NOMO-1 (cell line): ENCODE measurements around the gene KCNQ4.

Experiments
- DNase-seq, 2 experiments: peaks; one replicate each; lab custom pipeline; 2025; ENCODE audit not compliant: unreplicated experiment in 2 of 2; lab: John Stamatoyannopoulos, UW

The KCNQ4 gene

GRCh38 chr1:40838980-40839942 lies 55.7 kb downstream of the KCNQ4 start:
- DNase-seq, result no peak

DNA sequence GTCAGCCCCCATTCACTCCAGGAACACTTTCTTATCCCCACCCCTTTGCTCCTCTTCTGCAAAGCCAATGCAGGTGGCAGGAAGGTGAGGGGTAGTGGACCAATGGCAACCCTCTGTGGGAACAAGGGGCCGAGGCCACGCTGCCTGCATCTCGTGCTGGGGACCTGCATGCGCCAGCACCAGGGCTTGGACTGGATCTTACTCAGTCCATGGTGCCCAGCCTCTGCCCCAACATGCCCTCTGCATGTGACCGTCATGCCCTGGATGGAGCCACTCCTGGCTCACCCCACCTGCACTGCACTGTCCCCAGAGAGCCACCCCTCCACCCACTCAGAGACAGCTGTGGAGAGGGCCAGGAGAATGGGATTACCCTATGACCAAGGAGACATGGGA lies 56.4 kb downstream of the KCNQ4 start:
- no peak for DNase-seq

DNA sequence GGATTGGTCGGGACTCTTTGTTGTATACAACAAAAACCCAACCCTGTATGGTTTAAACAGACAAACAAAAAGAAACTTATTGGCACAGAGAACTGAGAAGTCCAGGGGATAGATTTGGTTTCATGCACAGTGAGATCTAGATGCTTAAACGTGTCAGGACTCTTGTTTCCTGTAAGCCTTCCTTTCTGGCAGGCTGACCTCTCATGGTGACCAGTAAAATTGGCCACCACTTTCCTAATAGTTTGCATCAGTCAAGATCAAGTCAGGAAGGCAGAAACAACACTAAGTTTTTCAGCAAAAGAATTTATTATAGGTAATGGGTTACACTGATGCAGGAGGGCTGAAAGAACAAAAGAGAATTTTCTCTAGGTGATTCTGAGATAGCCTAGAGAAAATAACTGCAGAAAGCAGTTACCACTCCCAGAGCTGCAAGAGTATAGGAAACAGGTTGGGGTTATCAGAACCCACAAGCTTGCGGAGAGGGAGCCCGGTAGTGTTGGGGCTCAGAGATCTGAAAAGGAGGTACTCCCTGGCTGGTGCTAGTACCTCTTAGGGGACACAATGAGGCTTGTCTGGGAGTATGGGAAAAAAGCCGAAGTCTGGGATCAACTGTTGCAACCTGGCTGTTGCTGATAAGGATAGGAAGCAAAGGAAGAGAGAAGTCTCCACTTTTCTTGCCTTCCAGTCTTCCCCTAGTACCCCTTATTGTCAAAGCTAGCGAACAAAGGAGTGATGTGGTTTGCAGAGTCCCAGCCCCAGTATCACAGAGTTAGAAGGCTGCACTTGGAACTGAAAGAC lies 57.1 kb downstream of the KCNQ4 start:
- no peak for DNase-seq

GRCh38 chr1:40841602-40842001 lies 58.0 kb downstream of the KCNQ4 start:
- no peak for DNase-seq

DNA sequence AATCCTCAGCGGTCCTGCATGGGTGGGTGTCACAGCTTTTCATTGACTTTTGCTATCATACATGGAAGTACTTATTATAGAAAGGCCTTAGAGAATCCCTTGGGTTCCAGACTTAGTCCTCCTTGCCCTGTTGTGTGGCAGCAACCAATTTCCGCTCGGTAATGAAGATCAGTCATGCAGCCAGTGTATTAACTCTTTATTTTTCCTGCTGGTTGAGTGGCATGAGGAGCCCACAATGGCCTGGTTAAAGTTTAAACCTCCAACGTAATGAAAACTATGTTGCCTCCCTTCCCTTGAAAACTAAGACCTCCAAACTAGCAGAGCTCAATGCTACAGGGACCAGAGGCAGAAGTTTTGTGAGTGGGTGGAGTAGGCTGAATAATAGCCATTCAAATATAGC lies 58.6 kb downstream of the KCNQ4 start:
- no peak for DNase-seq

DNA sequence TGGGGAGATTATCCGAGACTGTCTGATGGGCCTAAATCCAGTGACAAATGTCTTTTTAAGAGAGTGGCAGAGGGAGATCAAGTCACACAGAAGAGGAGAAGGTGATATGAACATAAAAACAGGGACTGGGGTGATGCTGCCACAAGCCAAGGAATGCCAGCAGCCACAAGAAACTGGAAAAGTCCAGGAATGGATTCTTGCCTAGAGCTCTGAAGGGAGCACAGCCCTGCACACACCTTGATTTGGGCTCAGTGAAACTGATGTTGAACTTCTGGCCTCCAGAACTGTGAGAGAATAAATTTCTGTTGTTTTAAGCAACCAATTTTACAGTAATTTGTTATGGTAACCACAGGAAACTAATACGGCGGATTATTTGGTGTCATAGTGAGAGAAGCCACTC lies 59.1 kb downstream of the KCNQ4 start:
- no peak for DNase-seq

DNA sequence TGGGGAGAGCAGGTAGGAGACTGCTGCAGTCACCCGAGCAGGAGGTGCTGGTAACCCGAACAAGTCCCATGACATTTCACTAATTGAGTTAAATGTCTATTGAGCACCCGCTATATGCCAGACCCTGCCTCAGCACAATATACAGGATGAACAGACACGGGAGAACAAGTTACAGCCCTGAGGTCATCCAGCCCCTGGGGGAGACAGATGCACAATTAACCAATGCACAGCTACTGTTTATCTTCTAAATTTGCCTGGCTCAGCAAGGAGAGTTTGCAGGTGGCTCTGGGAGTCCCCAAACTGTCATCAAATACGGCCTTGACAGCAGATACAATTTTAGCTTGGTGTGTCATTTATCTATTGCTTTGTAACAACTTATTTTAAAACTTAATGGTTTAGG lies 60.5 kb downstream of the KCNQ4 start:
- DNase-seq, result no peak

- peak; percentile 20 to 63 for DNase-seq
Measured at GRCh38 chr1:40844887-40845878, 61.6 kb downstream of the KCNQ4 start.

- DNase-seq, result no peak
Measured at GRCh38 chr1:40845895-40846294, 62.3 kb downstream of the KCNQ4 start.

GRCh38 chr1:40847023-40847745 lies 63.6 kb downstream of the KCNQ4 start:
- DNase-seq, result no peak

DNA sequence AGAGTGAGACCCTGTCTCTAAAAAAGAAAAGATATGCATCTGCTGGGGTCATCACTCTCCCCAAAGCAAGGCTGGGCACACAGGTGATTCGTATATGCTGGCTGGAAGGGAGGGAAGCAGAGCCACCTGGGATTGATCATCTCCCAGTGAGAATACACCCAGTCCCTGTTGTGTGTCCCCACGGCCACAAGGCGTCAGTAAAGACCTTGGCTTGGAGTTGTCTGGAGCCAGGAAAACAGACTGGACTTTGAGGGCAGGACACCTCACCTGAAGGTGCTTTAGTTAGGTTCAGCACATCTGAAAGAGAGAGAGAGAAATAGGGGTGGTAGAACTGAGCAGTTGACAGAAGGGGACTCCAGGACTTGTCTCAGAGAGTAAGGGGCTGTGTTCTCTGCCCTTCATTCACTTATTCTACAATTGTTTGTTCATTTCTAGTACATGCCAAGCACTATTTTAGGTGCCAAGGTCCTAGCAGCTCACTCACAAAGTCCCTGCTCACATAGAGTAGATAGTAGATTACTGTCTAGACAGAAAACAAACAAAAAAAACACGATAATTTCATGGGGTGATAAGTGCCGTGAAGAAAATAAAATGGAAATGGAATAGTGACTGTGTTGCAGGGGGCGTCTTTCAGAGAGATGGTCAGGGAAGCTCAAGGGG lies 65.1 kb downstream of the KCNQ4 start:
- peak; percentile 47 to 56 for DNase-seq

GRCh38 chr1:40849801-40850592 lies 66.4 kb downstream of the KCNQ4 start:
- peak; percentile 70 to 77 for DNase-seq

GRCh38 chr1:40851643-40852042 lies 68.1 kb downstream of the KCNQ4 start:
- no peak for DNase-seq

DNA sequence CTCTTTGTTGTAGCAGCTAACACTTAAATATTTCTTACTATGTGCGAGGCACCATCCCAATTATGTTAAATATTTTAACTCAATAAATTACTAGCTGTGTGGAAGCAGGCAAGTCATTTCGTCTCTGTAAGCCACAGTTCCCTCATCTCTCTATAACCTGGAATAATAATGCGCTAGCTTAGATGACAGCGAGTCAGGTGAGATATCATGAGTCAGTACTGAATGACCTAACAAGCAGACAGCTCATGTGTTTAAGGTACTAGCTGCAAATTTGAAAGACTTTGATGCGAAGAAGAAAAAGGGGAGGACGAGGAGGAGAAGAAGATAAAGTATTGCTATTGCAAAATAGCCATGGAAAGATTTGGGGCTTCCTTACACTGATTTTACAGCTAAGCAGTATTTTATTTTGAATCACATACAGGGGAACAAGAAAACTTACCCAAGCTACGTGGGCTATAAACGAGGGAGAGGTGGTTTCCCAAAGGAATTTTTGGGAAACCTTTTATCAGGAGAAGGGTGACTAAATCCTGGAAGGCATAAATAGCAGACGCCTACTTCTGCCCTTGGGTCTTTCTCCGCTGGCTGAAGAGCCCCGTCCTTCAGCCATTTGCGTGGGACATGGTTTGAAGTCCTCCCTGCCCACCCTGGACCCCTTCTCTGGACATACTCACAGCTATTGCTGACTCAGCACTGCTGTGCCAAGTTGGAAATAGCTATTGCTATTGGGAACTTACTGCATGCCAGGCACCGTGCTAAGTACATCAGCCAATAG lies 69.7 kb downstream of the KCNQ4 start:
- DNase-seq, result no peak

- no peak for DNase-seq
Measured at GRCh38 chr1:40853885-40854170, 70.2 kb downstream of the KCNQ4 start.

- DNase-seq, result no peak
Measured at GRCh38 chr1:40855513-40855912, 71.9 kb downstream of the KCNQ4 start.

GRCh38 chr1:40856116-40856515 lies 72.5 kb downstream of the KCNQ4 start:
- no peak for DNase-seq

DNA sequence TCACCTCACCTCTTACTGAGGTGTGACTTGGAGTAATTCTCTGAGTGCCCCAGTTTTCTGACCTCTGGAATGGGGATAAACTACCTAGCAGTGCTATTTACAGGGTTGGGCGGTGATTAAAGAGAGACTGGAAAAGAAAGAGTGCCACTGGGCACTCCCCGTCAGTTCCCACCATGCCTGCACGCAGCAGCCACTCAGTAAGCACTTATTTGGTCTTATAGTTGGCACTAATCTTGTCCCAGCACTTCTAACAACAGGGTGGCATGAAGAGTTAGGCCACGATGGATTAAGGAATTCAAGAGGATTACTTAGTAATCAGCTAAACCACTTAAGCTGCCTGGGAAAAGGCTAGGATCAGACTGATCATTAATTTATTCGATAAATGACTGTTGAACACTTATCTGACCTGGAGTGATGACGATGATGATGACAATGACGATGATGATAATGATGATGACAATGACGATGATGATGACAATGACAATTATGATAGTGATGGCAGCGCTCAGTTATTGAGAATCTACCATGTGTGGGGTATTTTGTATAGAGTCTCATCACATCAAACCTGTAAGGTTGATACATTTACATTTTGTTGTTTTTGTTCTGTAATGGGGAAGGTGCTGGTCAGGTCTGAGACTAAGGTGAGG lies 73.2 kb downstream of the KCNQ4 start:
- DNase-seq, result no peak
